Spleen (tissue), 11 donors: ENCODE data around the gene MYO1A. TPM values are rescaled to one million over a fixed set of nuclear protein-coding genes. Genes with fewer than 3 reads are reported as not detected.

ENCODE experiments used
- DNase-seq: peaks from one replicate; pipeline ENCODE4 v3.0.0-alpha.2; 2020
- H3K27ac ChIP-seq, 8 donors: fragments of 200-600 bp; sonication (generic) in 7 of 8; 1 replicate in 4 of 8; 2 replicates in 4 of 8; pipeline versions ENCODE4 v1.5.0 to v1.8.0; 2016 to 2021; ENCODE audit warnings: inconsistent platforms in 4 of 8, mild to moderate bottlenecking in 4 of 8, moderate library complexity in 1 of 8
- H3K27me3 ChIP-seq, 7 donors: fragments of 200-600 bp; sonication (generic) in 6 of 7; replicated peaks in 1 of 7; 1 replicate in 4 of 7; 2 replicates in 3 of 7; pipeline versions ENCODE4 v1.5.0 to v1.8.0; 2016 to 2021; ENCODE audit warnings: inconsistent platforms in 3 of 7, mild to moderate bottlenecking in 1 of 7
- H3K36me3 ChIP-seq, 6 donors: fragments of 200-600 bp; sonication (generic) in 5 of 6; 1 replicate in 4 of 6; 2 replicates in 2 of 6; pipeline versions ENCODE4 v1.5.0 to v1.8.0; 2016 to 2021; ENCODE audit warnings: inconsistent platforms in 2 of 6
- H3K4me1 ChIP-seq, 6 donors: fragments of 200-600 bp; sonication (generic) in 5 of 6; 1 replicate in 3 of 6; 2 replicates in 3 of 6; pipeline versions ENCODE4 v1.5.0 to v1.8.0; 2016 to 2021; ENCODE audit warnings: inconsistent platforms in 3 of 6
- H3K4me3 ChIP-seq, 8 donors: fragments of 200-600 bp; sonication (generic) in 7 of 8; 1 replicate in 4 of 8; 2 replicates in 4 of 8; pipeline versions ENCODE4 v1.5.0 to v1.8.0; 2016 to 2021; ENCODE audit warnings: inconsistent platforms in 4 of 8, mild to moderate bottlenecking in 4 of 8, moderate library complexity in 2 of 8
- H3K9me3 ChIP-seq, 8 donors: fragments of 200-600 bp; sonication (generic) in 7 of 8; 1 replicate in 4 of 8; 2 replicates in 4 of 8; pipeline versions ENCODE4 v1.5.0 to v1.8.0; 2016 to 2021; ENCODE audit warnings: inconsistent platforms in 4 of 8
- POLR2A ChIP-seq, 3 donors: fragments of 450-650 bp; IDR thresholded peaks; one replicate each; pipeline ENCODE4 v1.5.1; 2017; ENCODE audit warnings: antibody characterized with exemption in 3 of 3, mild to moderate bottlenecking in 1 of 3
- POLR2AphosphoS5 ChIP-seq, 3 donors: sonication (generic); formaldehyde crosslinking; IDR thresholded peaks; one replicate each; pipeline ENCODE4 v1.5.1; 2017; ENCODE audit warnings: antibody characterized with exemption in 3 of 3
- WGBS, 5 donors: extraction: QIAGEN DNeasy Blood & Tissue Kit in 3 of 5; methylation state at CpG; one replicate each; pipeline versions ENCODE4 v1.1.5 to v1.1.7; 2013 to 2018; 5-methylcytosine and 5-hydroxymethylcytosine counted together
- intact Hi-C: fragments of 100-400 bp; cut with DNase I; formaldehyde crosslinking; loops from one replicate; pipeline ENCODE4 v1.15.0; 2023; ENCODE audit warnings: low total_unique reads
- polyA plus RNA-seq, 3 donors: library from polyadenylated mRNA; stranded (reverse); fragments of 200-250 nt; gene quantifications; one replicate each; pipeline ENCODE4 v1.2.1, GENCODE V29; 2013
- total RNA-seq, 7 donors: library from RNA; depleted of rRNA in 3 of 7; stranded (reverse); fragments of >200 nt in 3 of 7; fragmentation: NEBNext Ultra II Directional in 4 of 7; extraction: Animal tissue kit (Norgen Biotek cat#: 25700) in 4 of 7; gene quantifications; one replicate each; pipeline versions ENCODE4 v1.1.0 to v1.2.1, GENCODE V29; 2016 to 2021
- TF ChIP-seq, protein P1 (sequence below), 11 experiments: fragments of 200-600 bp in 7 of 11; fragments of 450-650 bp in 4 of 11; sonication (generic) in 4 of 11; IDR thresholded peaks in 8 of 11; conservative IDR thresholded peaks in 3 of 11; 1 replicate in 7 of 11; 2 replicates in 4 of 11; pipeline versions ENCODE4 v1.4.0 to v1.8.0; 2016 to 2021; ENCODE audit warnings: antibody characterized with exemption in 11 of 11, inconsistent platforms in 4 of 11, mild to moderate bottlenecking in 1 of 11
- donor health status: healthy with polysubstance abuse.
- donor health status: DM: no; HTN: no; CAD: no; lungs with moderate emphysema.
- donor health status: DM: no; HTN: no; CAD: no.
- donor health status: Bipolar disorder and iron deficiency.
- donor health status: healthy.
- donor health status: DM: no; HTN: no; CAD: no.
- donor health status: DM: yes; HTN: yes; CAD: no.

MYO1A gene
- total and polyA plus RNA-seq, 10 donors: 0.12 to 1.4 (median 0.22) TPM; not detected in 1

DNA sequence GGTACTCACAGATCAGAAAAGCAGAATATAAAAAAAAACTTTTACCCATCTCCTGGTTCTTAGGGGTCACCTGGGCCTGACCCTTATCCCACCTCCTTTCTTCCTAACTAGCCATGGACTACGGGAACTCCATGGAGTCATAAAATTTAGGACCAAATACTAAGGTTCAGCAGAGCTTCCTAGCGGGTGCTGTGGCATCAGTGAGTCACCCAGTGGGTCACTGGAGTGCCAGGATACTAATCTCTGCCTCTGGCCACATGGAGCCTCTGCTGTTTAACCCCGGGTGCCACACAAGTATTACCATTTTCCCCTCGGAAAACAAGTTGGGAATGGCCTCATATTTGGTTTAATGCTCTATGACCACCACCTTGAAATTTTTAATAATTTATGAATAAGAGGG is 50.5 kb downstream of the MYO1A start:
- Histone ChIP-seq H3K4me3 (no peak overlapping the region), H3K36me3 (peaks cover 3 to 91% (median 27%) of the 10 kb centered on the region in 6 donors), H3K4me1 (peaks cover 27 to 91% (median 65%) of the 10 kb centered on the region in 6 donors), H3K27ac (peak overlapping the region; percentile 20 to 85 (median 72)), H3K27me3 (no peaks in the 10 kb centered on the region), H3K9me3 (no peaks in the 10 kb centered on the region)
- TF ChIP-seq, protein P1, sequence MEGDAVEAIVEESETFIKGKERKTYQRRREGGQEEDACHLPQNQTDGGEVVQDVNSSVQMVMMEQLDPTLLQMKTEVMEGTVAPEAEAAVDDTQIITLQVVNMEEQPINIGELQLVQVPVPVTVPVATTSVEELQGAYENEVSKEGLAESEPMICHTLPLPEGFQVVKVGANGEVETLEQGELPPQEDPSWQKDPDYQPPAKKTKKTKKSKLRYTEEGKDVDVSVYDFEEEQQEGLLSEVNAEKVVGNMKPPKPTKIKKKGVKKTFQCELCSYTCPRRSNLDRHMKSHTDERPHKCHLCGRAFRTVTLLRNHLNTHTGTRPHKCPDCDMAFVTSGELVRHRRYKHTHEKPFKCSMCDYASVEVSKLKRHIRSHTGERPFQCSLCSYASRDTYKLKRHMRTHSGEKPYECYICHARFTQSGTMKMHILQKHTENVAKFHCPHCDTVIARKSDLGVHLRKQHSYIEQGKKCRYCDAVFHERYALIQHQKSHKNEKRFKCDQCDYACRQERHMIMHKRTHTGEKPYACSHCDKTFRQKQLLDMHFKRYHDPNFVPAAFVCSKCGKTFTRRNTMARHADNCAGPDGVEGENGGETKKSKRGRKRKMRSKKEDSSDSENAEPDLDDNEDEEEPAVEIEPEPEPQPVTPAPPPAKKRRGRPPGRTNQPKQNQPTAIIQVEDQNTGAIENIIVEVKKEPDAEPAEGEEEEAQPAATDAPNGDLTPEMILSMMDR (IDR thresholded peaks at IDR 0.05 in 8 of 11, conservative IDR thresholded peaks at IDR 0.05 in 3 of 11): no peak
- no peak for TF ChIP-seq POLR2A (IDR thresholded peaks at IDR 0.05)
- TF ChIP-seq POLR2AphosphoS5 (IDR thresholded peaks at IDR 0.05): no peak
- intact Hi-C loops: no loop called here
- DNase-seq: no peak
- 81 to 93% (median 83%) methylated on average over 4 of the region's 4 CpGs for WGBS, 5 donors

DNA sequence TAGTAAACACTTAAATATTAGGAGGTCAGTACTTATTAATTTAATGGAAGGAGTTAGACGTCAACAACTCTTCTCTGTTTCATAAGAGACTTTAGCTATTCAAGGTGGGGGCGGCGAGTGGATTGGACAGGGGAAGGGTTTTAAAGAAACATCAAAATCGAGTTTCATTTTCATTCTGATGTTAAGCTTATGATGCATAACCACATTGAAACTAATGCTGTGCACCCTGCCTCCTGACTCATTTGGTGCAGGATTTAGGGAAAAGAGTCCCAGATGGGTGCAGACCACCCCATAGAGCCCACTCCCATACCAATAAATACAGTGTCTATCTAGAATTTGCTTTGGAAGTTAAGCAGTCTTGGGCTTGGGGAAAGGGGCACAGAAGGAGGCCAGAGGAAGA is 50.9 kb downstream of the MYO1A start:
- WGBS, 5 donors: 33 to 48% (median 46%) methylated on average over 4 of the region's 4 CpGs
- intact Hi-C loops: no loop called here
- TF ChIP-seq, protein P1 (IDR thresholded peaks at IDR 0.05 in 8 of 11, conservative IDR thresholded peaks at IDR 0.05 in 3 of 11): no peak
- TF ChIP-seq POLR2A (IDR thresholded peaks at IDR 0.05) (no peak), POLR2AphosphoS5 (IDR thresholded peaks at IDR 0.05) (no peak)
- Histone ChIP-seq H3K36me3 (peaks cover 3 to 86% (median 22%) of the 10 kb centered on the region in 6 donors), H3K27me3 (no peaks in the 10 kb centered on the region), H3K9me3 (no peaks in the 10 kb centered on the region), H3K4me1 (peaks cover 24 to 90% (median 61%) of the 10 kb centered on the region in 6 donors), H3K27ac (peak overlapping the region; percentile 20 to 85 (median 72)), H3K4me3 (no peak overlapping the region)
- peak; percentile 69 for DNase-seq

DNA sequence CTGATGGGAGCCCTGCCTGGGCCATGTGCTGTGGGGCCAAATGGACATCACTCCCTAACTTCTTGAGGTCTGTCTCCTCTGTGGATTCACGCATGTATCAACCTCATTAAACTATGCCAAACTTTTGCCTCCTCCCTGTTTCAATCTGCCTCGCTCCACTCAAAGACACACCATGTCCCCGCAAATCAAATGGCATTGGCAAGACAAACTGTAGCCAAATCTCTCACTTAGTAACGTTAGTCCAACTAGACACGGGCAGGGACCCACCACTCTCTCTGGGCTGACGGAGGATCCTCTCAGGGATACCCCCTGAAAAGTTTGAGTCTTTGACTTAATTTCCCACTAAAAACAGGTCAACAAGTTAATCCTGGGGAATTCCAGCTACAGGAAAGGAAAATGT is 51.6 kb downstream of the MYO1A start:
- intact Hi-C loops: no loop called here
- Histone ChIP-seq H3K4me3 (no peak overlapping the region), H3K27me3 (no peaks in the 10 kb centered on the region), H3K9me3 (no peaks in the 10 kb centered on the region), H3K27ac (peak overlapping the region; percentile 20 to 85 (median 72)), H3K36me3 (peaks cover under 1 to 79% (median 15%) of the 10 kb centered on the region in 6 donors), H3K4me1 (peaks cover 24 to 90% (median 63%) of the 10 kb centered on the region in 6 donors)
- TF ChIP-seq POLR2A (IDR thresholded peaks at IDR 0.05): no peak
- TF ChIP-seq, protein P1 (IDR thresholded peaks at IDR 0.05 in 8 of 11, conservative IDR thresholded peaks at IDR 0.05 in 3 of 11): no peak
- TF ChIP-seq POLR2AphosphoS5 (IDR thresholded peaks at IDR 0.05): no peak
- no peak for DNase-seq
- WGBS, 5 donors: 85 to 96% (median 92%) methylated on average over 6 of the region's 6 CpGs

DNA sequence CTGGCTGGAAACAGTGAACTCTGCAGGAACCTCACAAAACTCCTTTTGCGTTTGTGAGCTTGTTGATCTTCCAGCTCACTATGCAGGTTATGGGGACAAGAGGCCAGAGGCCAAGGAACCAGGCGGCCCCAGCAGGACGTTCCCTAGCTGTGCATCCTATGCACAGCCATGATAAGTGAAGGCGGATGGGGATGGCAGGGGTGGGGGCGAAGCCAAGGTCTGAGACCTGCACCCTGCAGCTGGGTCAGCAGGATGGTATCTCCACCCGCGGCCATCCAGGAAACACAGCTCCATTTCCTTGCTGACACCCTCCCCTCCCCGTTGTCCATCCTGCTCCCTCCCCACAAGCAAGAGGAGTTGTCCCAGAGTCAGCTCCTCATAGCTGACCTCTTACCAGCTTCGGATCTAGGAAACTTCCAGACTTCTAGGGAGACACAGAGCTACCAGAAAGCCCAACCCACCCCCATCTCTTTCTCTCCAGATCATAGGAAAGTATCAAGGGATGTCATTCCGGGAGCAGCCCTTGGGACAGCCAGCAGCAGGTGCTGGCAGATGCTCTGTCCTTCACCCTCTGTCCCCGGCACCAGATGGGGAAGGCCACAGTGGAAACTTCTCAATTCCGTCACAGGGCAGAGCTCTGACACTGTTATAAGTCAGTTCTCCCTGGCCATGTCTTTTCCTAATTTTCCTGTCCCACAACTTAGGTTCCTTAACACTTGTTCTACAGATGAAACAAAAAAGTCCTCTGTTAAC is 53.0 kb downstream of the MYO1A start:
- 69 to 78% (median 74%) methylated on average over 12 of the region's 12 CpGs for WGBS, 5 donors
- intact Hi-C loops: no loop called here

More for the DNA sequence above, 53.0 kb downstream of the MYO1A start:
- Histone ChIP-seq H3K4me1 (peaks cover 24 to 88% (median 64%) of the 10 kb centered on the region in 6 donors), H3K36me3 (peaks cover 0 to 66% (median 2%) of the 10 kb centered on the region in 6 donors), H3K9me3 (no peaks in the 10 kb centered on the region), H3K4me3 (peak overlapping the region in 4 of 8 donors; percentile 25 to 63 (median 37)), H3K27ac (peak overlapping the region; percentile 36 to 85 (median 72)), H3K27me3 (no peaks in the 10 kb centered on the region)
- DNase-seq: peak; percentile 84
- TF ChIP-seq, protein P1 (IDR thresholded peaks at IDR 0.05 in 8 of 11, conservative IDR thresholded peaks at IDR 0.05 in 3 of 11): no peak
- TF ChIP-seq POLR2AphosphoS5 (IDR thresholded peaks at IDR 0.05): peak; percentile 71 to 87 (median 72)
